GM12878 (cell line): ENCODE results near the gene MYO10. TPM values are rescaled to one million over a fixed set of nuclear protein-coding genes. Genes with fewer than 3 reads are reported as not detected.
A peak's percentile ranks its signal among the peaks of the same experiment; 100 is the strongest.

Experiments
- ATAC-seq: fragments of 200-7000 bp; cut with Tn5 transposase; 3 replicates; pipeline ENCODE4 v1.9.1; 2020; ENCODE audit warnings: mild to moderate bottlenecking, moderate library complexity
- BruUV-seq: library from RNA; stranded (reverse); fragments of 400-500 nt; replicated peaks from 2 replicates; lab custom pipeline; 2021; lab: Mats Ljungman, UMichigan
- CTCF ChIA-PET: fragments of 300-600 bp; sonication (Branson Sonifier 250); formaldehyde crosslinking; extraction: SDS; loops from one replicate; lab custom pipeline; 2021; ENCODE audit warnings: inconsistent platforms; lab: Yijun Ruan, JAX
- POLR2A ChIA-PET: fragments of 350-600 bp; formaldehyde crosslinking; extraction: SDS; loops from one replicate; lab custom pipeline; 2021; ENCODE audit warnings: inconsistent platforms; lab: Charles Lee
- RAD21 ChIA-PET: fragments of 300-600 bp; sonication (Branson Sonifier 250); formaldehyde crosslinking; loops from one replicate; lab custom pipeline; 2023; ENCODE audit warnings: antibody characterized with exemption; ENCODE audit not compliant: unreplicated experiment; lab: Charles Lee
- SMC1A ChIA-PET: fragments of 300-600 bp; sonication (Branson Sonifier 250); formaldehyde crosslinking; loops from one replicate; lab custom pipeline; 2023; ENCODE audit not compliant: unreplicated experiment, uncharacterized antibody; lab: Charles Lee
- DNase-seq: peaks from one replicate; pipeline ENCODE4 v3.0.0-alpha.2; 2011; ENCODE audit warnings: low read depth, low spot score
- FAIRE-seq: peaks from 3 replicates; lab custom pipeline; 2011; peaks lifted over from hg19 to GRCh38; lab: Jason Lieb, UNC
- H2AFZ ChIP-seq: 2 replicates; pipeline ENCODE4 v1.6.0; 2011; ENCODE audit warnings: low read depth, low read length, control low read depth; ENCODE audit not compliant: control insufficient read depth
- H3K27ac ChIP-seq: 2 replicates; pipeline ENCODE4 v1.5.1; 2011; ENCODE audit warnings: control low read depth; ENCODE audit not compliant: control insufficient read depth, insufficient read depth
- H3K27me3 ChIP-seq, 2 experiments: replicated peaks in 1 of 2; 2 replicates each; pipeline versions ENCODE4 v1.6.0 to v1.6.1; 2011; ENCODE audit warnings: low read length in 1 of 2; ENCODE audit not compliant: control insufficient read depth in 2 of 2, insufficient read depth in 2 of 2
- H3K36me3 ChIP-seq, 2 experiments: 2 replicates each; pipeline ENCODE4 v1.5.1; 2011; ENCODE audit warnings: low read length in 1 of 2; ENCODE audit not compliant: control insufficient read depth in 2 of 2, insufficient read depth in 2 of 2
- H3K4me1 ChIP-seq: 2 replicates; pipeline ENCODE4 v1.6.1; 2011; ENCODE audit warnings: mild to moderate bottlenecking, low read length, moderate library complexity, mixed read lengths; ENCODE audit not compliant: control insufficient read depth, insufficient read depth
- H3K4me2 ChIP-seq: 2 replicates; pipeline ENCODE4 v1.6.0; 2011; ENCODE audit warnings: control low read depth; ENCODE audit not compliant: control insufficient read depth, insufficient read depth
- H3K4me3 ChIP-seq: fragments of 200-600 bp; sonication (generic); 2 replicates; pipeline ENCODE4 v1.5.1; 2016
- H3K79me2 ChIP-seq: 2 replicates; pipeline ENCODE4 v1.6.0; 2011; ENCODE audit warnings: low read length; ENCODE audit not compliant: control insufficient read depth, insufficient read depth
- H3K9ac ChIP-seq: 2 replicates; pipeline ENCODE4 v1.8.0; 2011; ENCODE audit warnings: low read length, control low read depth, mixed read lengths; ENCODE audit not compliant: control insufficient read depth, insufficient read depth
- H3K9me3 ChIP-seq: replicated peaks from 3 replicates; pipeline ENCODE4 v1.5.1; 2011; ENCODE audit warnings: mild to moderate bottlenecking, low read length; ENCODE audit not compliant: control insufficient read depth, insufficient read depth
- H4K20me1 ChIP-seq: 2 replicates; pipeline ENCODE4 v1.6.0; 2011; ENCODE audit not compliant: control insufficient read depth, insufficient read depth
- FOXK2 ChIP-seq: fragments of 450-650 bp; IDR thresholded peaks from 2 replicates; pipeline ENCODE4 v1.6.1; 2017; ENCODE audit warnings: mild to moderate bottlenecking, moderate library complexity
- GABPA ChIP-seq: IDR thresholded peaks from 2 replicates; pipeline ENCODE4 v1.6.1; 2014; ENCODE audit warnings: antibody characterized with exemption, low read depth, mild to moderate bottlenecking, inconsistent platforms
- HCFC1 ChIP-seq: fragments of 150-350 bp; IDR thresholded peaks from 2 replicates; pipeline ENCODE4 v1.6.1; 2014; ENCODE audit warnings: low read length
- MXI1 ChIP-seq: fragments of 150-350 bp; IDR thresholded peaks from 2 replicates; pipeline ENCODE4 v1.6.1; 2011; ENCODE audit warnings: low read depth, mild to moderate bottlenecking, inconsistent platforms, low read length, improper control_type of control experiment
- RAD51 ChIP-seq: fragments of 450-650 bp; IDR thresholded peaks from 2 replicates; pipeline ENCODE4 v1.6.1; 2016; ENCODE audit warnings: moderate library complexity, mild to moderate bottlenecking, inconsistent platforms
- RB1 ChIP-seq: fragments of 450-650 bp; formaldehyde crosslinking; IDR thresholded peaks from 2 replicates; pipeline ENCODE4 v1.6.1; 2017; ENCODE audit warnings: mild to moderate bottlenecking, borderline replicate concordance
- RBBP5 ChIP-seq: fragments of 200-600 bp; sonication (generic); conservative IDR thresholded peaks from 2 replicates; pipeline ENCODE4 v1.6.1; 2016
- RFX5 ChIP-seq: IDR thresholded peaks from 2 replicates; pipeline ENCODE4 v1.6.1; 2011; ENCODE audit warnings: low read depth, low read length, improper control_type of control experiment
- SIX5 ChIP-seq: IDR thresholded peaks from 2 replicates; pipeline ENCODE4 v1.6.1; 2011; ENCODE audit warnings: mild to moderate bottlenecking, low read depth, low read length, moderate library complexity; ENCODE audit not compliant: severe bottlenecking
- SREBF2 ChIP-seq: IDR thresholded peaks from 2 replicates; pipeline ENCODE4 v1.6.1; 2012; ENCODE audit warnings: mild to moderate bottlenecking, low read length
- SRF ChIP-seq, 2 experiments: IDR thresholded peaks; 2 replicates each; pipeline ENCODE4 v1.6.1; 2011; ENCODE audit warnings: low read depth in 2 of 2, low read length in 2 of 2, mild to moderate bottlenecking in 1 of 2, moderate library complexity in 1 of 2
- SUPT20H ChIP-seq: IDR thresholded peaks from 2 replicates; pipeline ENCODE4 v1.6.1; 2011; ENCODE audit warnings: low read depth, mild to moderate bottlenecking, low read length, moderate library complexity, borderline replicate concordance; ENCODE audit not compliant: control insufficient read depth
- YY1 ChIP-seq: IDR thresholded peaks from 2 replicates; pipeline ENCODE4 v1.6.1; 2011; ENCODE audit warnings: low read depth, mild to moderate bottlenecking, low read length
- WGBS: methylation state at CpG from one replicate; pipeline ENCODE4 v1.1.6; 2016; ENCODE audit warnings: low lambda C conversion rate; ENCODE audit not compliant: insufficient replicate concordance, insufficient coverage; ENCODE audit errors: missing lambda C conversion rate; 5-methylcytosine and 5-hydroxymethylcytosine counted together
- in situ Hi-C: fragments of 300-500 bp; cut with MboI; formaldehyde crosslinking; loops from 9 replicates; pipeline ENCODE4 v1.14.3; 2018; ENCODE audit warnings: mixed read lengths
- intact Hi-C: fragments of 100-400 bp; cut with micrococcal nuclease; formaldehyde crosslinking; loops from one replicate; pipeline ENCODE4 v1.14.2; 2022; ENCODE audit not compliant: unreplicated experiment
- polyA plus RNA-seq, 11 experiments: library from polyadenylated mRNA; depleted of rRNA in 4 of 11; unstranded in 6 of 11; stranded (reverse) in 5 of 11; fragments of >200 nt; fragmentation: Nextera tagmentation in 4 of 11; fragmentation: Illumina TruSeq in 1 of 11; extraction: Ambion mirVana in 4 of 11; extraction: Trizol in 1 of 11; gene quantifications; 1 replicate in 1 of 11; 2 replicates in 10 of 11; pipeline versions ENCODE4 v1.2.1 to v1.2.3, GENCODE V29; 2011 to 2016; ENCODE audit warnings: inconsistent platforms in 2 of 11, missing spikeins in 2 of 11, low read depth in 1 of 11
- total RNA-seq, 4 experiments: library from RNA; depleted of rRNA in 3 of 4; stranded (reverse); fragments of >200 nt in 3 of 4; fragmentation: Illumina TruSeq in 1 of 4; extraction: Trizol in 1 of 4; gene quantifications; 2 replicates each; pipeline versions ENCODE4 v1.2.1 to v1.2.3, GENCODE V29; 2013 to 2021
- TF ChIP-seq, protein P1 (sequence below): IDR thresholded peaks from 2 replicates; pipeline ENCODE4 v1.6.1; 2012; ENCODE audit warnings: low read length, inconsistent platforms
- TF ChIP-seq, protein P2 (sequence below): IDR thresholded peaks from 2 replicates; pipeline ENCODE4 v1.6.1; 2012; ENCODE audit warnings: low read depth, low read length, improper control_type of control experiment
- TF ChIP-seq, protein P3 (sequence below): fragments of 450-650 bp; IDR thresholded peaks from 2 replicates; pipeline ENCODE4 v1.6.1; 2016; ENCODE audit warnings: mild to moderate bottlenecking

MYO10 gene
- total and polyA plus RNA-seq, 10 of the 15 experiments (the other 5 are each of a cell fraction or from before 2014, with no cell fraction given), result 0.02 to 0.77 (median 0.17) TPM

DNA sequence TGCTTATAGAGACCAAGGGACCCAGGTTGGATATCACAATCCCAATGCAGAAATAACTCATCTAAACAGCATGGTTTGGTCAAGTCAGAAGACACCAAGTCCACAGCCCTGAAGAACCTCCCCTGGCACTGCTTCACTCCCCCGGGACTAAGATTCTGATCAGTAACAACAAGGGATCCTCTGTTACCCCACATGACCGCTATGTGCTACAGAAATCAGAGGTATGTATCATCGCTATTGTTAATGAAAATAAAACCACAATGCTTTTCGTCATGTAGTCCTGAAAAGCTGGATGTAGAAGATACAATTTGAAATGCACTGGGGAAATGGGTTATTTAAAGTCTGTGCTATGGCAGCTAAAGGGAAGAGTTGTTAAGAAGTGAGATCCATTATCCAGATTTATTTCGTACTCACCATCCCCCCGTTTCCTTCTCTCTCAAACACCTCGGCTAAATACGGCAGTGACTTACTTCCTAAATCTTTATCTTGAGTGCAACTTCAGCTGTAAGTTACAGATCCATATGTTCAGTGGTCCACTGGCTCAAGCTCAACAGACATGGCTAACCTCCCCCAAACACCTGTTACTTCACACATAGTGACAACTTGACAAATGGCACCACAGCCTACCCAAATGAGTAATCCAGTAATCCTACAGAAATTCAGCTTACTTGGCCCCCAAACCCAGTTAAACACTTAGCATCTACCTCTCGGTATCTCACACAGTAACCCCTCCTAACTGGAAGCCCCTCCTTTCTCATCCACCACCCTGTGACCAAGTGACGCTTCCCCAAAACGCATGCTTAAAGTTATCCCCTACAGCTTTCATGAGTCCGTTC lies 129.2 kb downstream of the MYO10 start:
- 21% methylated on average over 12 of the region's 12 CpGs for WGBS
- H3K27ac ChIP-seq, result no peak overlapping the region
- ATAC-seq (peak; percentile 77), DNase-seq (no peak), FAIRE-seq (no peak)
- H3K79me2 ChIP-seq, result no peaks in the 10 kb centered on the region
- TF ChIP-seq, protein P1, sequence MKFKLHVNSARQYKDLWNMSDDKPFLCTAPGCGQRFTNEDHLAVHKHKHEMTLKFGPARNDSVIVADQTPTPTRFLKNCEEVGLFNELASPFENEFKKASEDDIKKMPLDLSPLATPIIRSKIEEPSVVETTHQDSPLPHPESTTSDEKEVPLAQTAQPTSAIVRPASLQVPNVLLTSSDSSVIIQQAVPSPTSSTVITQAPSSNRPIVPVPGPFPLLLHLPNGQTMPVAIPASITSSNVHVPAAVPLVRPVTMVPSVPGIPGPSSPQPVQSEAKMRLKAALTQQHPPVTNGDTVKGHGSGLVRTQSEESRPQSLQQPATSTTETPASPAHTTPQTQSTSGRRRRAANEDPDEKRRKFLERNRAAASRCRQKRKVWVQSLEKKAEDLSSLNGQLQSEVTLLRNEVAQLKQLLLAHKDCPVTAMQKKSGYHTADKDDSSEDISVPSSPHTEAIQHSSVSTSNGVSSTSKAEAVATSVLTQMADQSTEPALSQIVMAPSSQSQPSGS, result no peak
- no peak for TF ChIP-seq HCFC1
- TF ChIP-seq FOXK2, result no peak
- no peak for TF ChIP-seq RAD51
- TF ChIP-seq, protein P2, sequence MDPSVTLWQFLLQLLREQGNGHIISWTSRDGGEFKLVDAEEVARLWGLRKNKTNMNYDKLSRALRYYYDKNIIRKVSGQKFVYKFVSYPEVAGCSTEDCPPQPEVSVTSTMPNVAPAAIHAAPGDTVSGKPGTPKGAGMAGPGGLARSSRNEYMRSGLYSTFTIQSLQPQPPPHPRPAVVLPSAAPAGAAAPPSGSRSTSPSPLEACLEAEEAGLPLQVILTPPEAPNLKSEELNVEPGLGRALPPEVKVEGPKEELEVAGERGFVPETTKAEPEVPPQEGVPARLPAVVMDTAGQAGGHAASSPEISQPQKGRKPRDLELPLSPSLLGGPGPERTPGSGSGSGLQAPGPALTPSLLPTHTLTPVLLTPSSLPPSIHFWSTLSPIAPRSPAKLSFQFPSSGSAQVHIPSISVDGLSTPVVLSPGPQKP, result no peak
- no peak for TF ChIP-seq RFX5
- TF ChIP-seq, protein P3, sequence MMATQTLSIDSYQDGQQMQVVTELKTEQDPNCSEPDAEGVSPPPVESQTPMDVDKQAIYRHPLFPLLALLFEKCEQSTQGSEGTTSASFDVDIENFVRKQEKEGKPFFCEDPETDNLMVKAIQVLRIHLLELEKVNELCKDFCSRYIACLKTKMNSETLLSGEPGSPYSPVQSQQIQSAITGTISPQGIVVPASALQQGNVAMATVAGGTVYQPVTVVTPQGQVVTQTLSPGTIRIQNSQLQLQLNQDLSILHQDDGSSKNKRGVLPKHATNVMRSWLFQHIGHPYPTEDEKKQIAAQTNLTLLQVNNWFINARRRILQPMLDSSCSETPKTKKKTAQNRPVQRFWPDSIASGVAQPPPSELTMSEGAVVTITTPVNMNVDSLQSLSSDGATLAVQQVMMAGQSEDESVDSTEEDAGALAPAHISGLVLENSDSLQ, result no peak
- TF ChIP-seq SRF (IDR thresholded peaks at IDR 0.05; ENCODE audit: low read depth in 2 of 2, low read length in 2 of 2), result no peak
- no peak for TF ChIP-seq YY1
- TF ChIP-seq RBBP5, result no peak
- no peak for TF ChIP-seq GABPA
- no peak for TF ChIP-seq RB1
- TF ChIP-seq SIX5, result no peak
- no peak for TF ChIP-seq MXI1
- no peak for TF ChIP-seq SREBF2
- TF ChIP-seq SUPT20H, result no peak
- ChIA-PET CTCF (no interaction called here), SMC1A (no interaction called here), RAD21 (no interaction called here), POLR2A (no interaction called here)
- no peak overlapping the region for H3K4me3 ChIP-seq
- H3K27me3 ChIP-seq, result no peaks in the 10 kb centered on the region
- no TSS peak for BruUV-seq
- no peaks in the 10 kb centered on the region for H4K20me1 ChIP-seq
- in situ Hi-C loops, result no loop called here
- no peak overlapping the region for H2AFZ ChIP-seq
- intact Hi-C loops, result no loop called here
- H3K4me2 ChIP-seq, result no peak overlapping the region
- H3K36me3 ChIP-seq, result no peaks in the 10 kb centered on the region
- no peak overlapping the region for H3K9ac ChIP-seq
- H3K9me3 ChIP-seq, result no peaks in the 10 kb centered on the region
- H3K4me1 ChIP-seq, result no peaks in the 10 kb centered on the region
